ENCODE data around the gene KCNIP4. TPM values are rescaled to one million over a fixed set of nuclear protein-coding genes. Genes with fewer than 3 reads are reported as not detected.

The KCNIP4 gene
- total and polyA plus RNA-seq, 2 experiments from 2014 or later, result 0.65 TPM; not detected in 1

- Histone ChIP-seq H3K9me3 (ENCODE audit: low read depth) (no peaks in the 10 kb centered on the region), H3K4me1 (ENCODE audit: insufficient read depth) (no peaks in the 10 kb centered on the region), H3K4me3 (no peak overlapping the region), H4K20me1 (ENCODE audit: insufficient read depth) (no peaks in the 10 kb centered on the region), H3K27ac (no peak overlapping the region), H2AFZ (no peak overlapping the region), H3K27me3 (replicated peaks; ENCODE audit: insufficient read depth) (no peaks in the 10 kb centered on the region), H3K4me2 (ENCODE audit: unreplicated experiment) (no peak overlapping the region), H3K79me2 (ENCODE audit: insufficient read depth) (no peaks in the 10 kb centered on the region), H3K9me2 (ENCODE audit: insufficient read depth) (no peaks in the 10 kb centered on the region), H3K9ac (no peak overlapping the region), H3K36me3 (ENCODE audit: low read depth) (no peaks in the 10 kb centered on the region), H3F3A (ENCODE audit: insufficient read depth) (no peaks in the 10 kb centered on the region)
- DNase-seq, result no peak
- no peak for TF ChIP-seq EZH2phosphoT487 (IDR thresholded peaks at IDR 0.05; ENCODE audit: insufficient read depth, low read depth)
- TF ChIP-seq EZH2 (IDR thresholded peaks at IDR 0.05; ENCODE audit: insufficient read depth, poor library complexity, severe bottlenecking), result no peak
- in situ Hi-C loops (cut with MboI), result no loop called here
Measured at GRCh38 chr4:21211846-21212245, 736.7 kb downstream of the KCNIP4 start.

- TF ChIP-seq EZH2 (IDR thresholded peaks at IDR 0.05; ENCODE audit: insufficient read depth, poor library complexity, severe bottlenecking) (no peak), EZH2phosphoT487 (IDR thresholded peaks at IDR 0.05; ENCODE audit: insufficient read depth, low read depth) (no peak)
- H3K9me3 ChIP-seq (ENCODE audit: low read depth), result no peaks in the 10 kb centered on the region
- H3K79me2 ChIP-seq (ENCODE audit: insufficient read depth), result no peaks in the 10 kb centered on the region
- no peak overlapping the region for H3K4me3 ChIP-seq
- H4K20me1 ChIP-seq (ENCODE audit: insufficient read depth), result no peaks in the 10 kb centered on the region
- no peaks in the 10 kb centered on the region for H3K4me1 ChIP-seq (ENCODE audit: insufficient read depth)
- 17 to 21% methylated on average over 2 of the region's 2 CpGs for WGBS, 2 experiments (ENCODE audit: low coverage in 1 of 2, low lambda C conversion rate in 2 of 2, missing lambda C conversion rate in 2 of 2)
- no peak overlapping the region for H3K4me2 ChIP-seq (ENCODE audit: unreplicated experiment)
- H3K9me2 ChIP-seq (ENCODE audit: insufficient read depth), result no peaks in the 10 kb centered on the region
- no peak for DNase-seq
- in situ Hi-C loops (cut with MboI), result no loop called here
- H2AFZ ChIP-seq, result no peak overlapping the region
- H3K27ac ChIP-seq, result no peak overlapping the region
- no peaks in the 10 kb centered on the region for H3K36me3 ChIP-seq (ENCODE audit: low read depth)
- H3K27me3 ChIP-seq (replicated peaks; ENCODE audit: insufficient read depth), result no peaks in the 10 kb centered on the region
- no peaks in the 10 kb centered on the region for H3F3A ChIP-seq (ENCODE audit: insufficient read depth)
- H3K9ac ChIP-seq, result no peak overlapping the region
Measured at GRCh38 chr4:21209860-21210259, 738.7 kb downstream of the KCNIP4 start.

DNA sequence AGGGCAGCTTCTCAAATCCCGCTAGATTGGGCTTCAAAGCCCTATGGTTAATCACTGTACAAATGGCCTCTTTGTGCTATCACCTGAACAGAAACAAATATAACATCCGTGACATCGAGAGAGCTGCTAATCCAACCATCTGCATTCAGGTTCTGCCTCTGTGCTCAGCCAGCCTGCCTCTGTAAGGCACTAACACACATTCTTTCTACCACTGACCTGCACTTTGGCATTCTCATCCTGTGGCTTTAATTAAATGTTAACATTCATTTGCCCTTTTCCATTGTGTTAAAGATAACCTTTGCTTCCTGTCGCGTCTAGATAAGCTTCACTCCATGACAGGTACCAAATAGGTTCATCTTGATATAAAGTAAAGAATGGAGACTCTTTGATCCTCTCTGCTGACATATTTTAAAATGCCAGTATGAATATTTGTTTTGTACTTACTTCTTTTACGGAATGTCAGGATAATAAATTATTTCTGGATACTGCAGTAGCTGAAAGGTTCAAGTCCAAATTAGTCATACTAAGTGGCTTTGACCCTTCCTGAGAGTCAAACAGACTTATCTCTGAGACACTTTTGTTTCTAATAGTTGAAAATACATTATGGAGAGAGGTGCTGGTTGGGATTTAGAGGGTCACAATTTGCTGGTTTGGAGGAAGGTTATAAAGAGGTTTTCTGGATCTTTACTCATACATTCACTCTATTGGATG, 742.6 kb downstream of the KCNIP4 start:
- Histone ChIP-seq H2AFZ (no peak overlapping the region), H3K9ac (no peak overlapping the region), H4K20me1 (ENCODE audit: insufficient read depth) (no peaks in the 10 kb centered on the region), H3F3A (ENCODE audit: insufficient read depth) (no peaks in the 10 kb centered on the region), H3K4me3 (no peak overlapping the region), H3K27me3 (replicated peaks; ENCODE audit: insufficient read depth) (no peaks in the 10 kb centered on the region), H3K36me3 (ENCODE audit: low read depth) (no peaks in the 10 kb centered on the region), H3K4me2 (ENCODE audit: unreplicated experiment) (no peak overlapping the region), H3K9me3 (ENCODE audit: low read depth) (no peaks in the 10 kb centered on the region), H3K9me2 (ENCODE audit: insufficient read depth) (no peaks in the 10 kb centered on the region), H3K27ac (no peak overlapping the region), H3K79me2 (ENCODE audit: insufficient read depth) (no peaks in the 10 kb centered on the region), H3K4me1 (ENCODE audit: insufficient read depth) (no peaks in the 10 kb centered on the region)
- TF ChIP-seq EZH2 (IDR thresholded peaks at IDR 0.05; ENCODE audit: insufficient read depth, poor library complexity, severe bottlenecking), result no peak
- DNase-seq, result no peak
- 32 to 41% methylated on average over 6 of the region's 6 CpGs for WGBS, 2 experiments (ENCODE audit: low coverage in 1 of 2, low lambda C conversion rate in 2 of 2, missing lambda C conversion rate in 2 of 2)
- in situ Hi-C loops (cut with MboI), result no loop called here

DNA sequence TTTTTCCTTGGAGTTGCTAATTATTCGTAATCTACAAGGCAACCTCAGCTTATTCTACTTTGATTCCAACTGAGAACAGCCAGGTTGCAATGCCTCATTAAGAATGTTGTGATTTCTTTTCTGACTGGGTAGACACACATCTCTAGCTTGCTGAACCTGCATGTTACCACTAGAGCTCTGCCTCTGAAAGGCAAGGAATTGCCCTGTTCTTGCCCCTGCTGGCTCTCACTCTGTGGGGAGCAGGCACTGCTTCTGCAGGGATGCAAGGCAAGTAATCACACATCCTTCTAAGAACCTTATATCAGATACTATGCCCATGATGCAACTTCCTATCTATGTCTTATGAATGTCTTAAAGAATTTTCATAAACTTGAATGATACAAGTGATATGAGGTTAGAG, 745.2 kb downstream of the KCNIP4 start:
- no peaks in the 10 kb centered on the region for H3K9me2 ChIP-seq (ENCODE audit: insufficient read depth)
- no peak overlapping the region for H3K9ac ChIP-seq
- H3K4me2 ChIP-seq (ENCODE audit: unreplicated experiment), result no peak overlapping the region
- no peak for DNase-seq
- H3K4me1 ChIP-seq (ENCODE audit: insufficient read depth), result no peaks in the 10 kb centered on the region
- TF ChIP-seq EZH2 (IDR thresholded peaks at IDR 0.05; ENCODE audit: insufficient read depth, poor library complexity, severe bottlenecking) (no peak), EZH2phosphoT487 (IDR thresholded peaks at IDR 0.05; ENCODE audit: insufficient read depth, low read depth) (no peak)
- no peaks in the 10 kb centered on the region for H3K27me3 ChIP-seq (replicated peaks; ENCODE audit: insufficient read depth)
- no peaks in the 10 kb centered on the region for H3F3A ChIP-seq (ENCODE audit: insufficient read depth)
- 3 to 8% methylated on average over 1 of the region's 1 CpG for WGBS, 2 experiments (ENCODE audit: low coverage in 1 of 2, low lambda C conversion rate in 2 of 2, missing lambda C conversion rate in 2 of 2)
- no peak overlapping the region for H2AFZ ChIP-seq
- no peaks in the 10 kb centered on the region for H3K36me3 ChIP-seq (ENCODE audit: low read depth)
- H3K9me3 ChIP-seq (ENCODE audit: low read depth), result no peaks in the 10 kb centered on the region
- H4K20me1 ChIP-seq (ENCODE audit: insufficient read depth), result no peaks in the 10 kb centered on the region
- no peaks in the 10 kb centered on the region for H3K79me2 ChIP-seq (ENCODE audit: insufficient read depth)
- no peak overlapping the region for H3K4me3 ChIP-seq
- in situ Hi-C loops (cut with MboI), result no loop called here
- no peak overlapping the region for H3K27ac ChIP-seq

- TF ChIP-seq EZH2phosphoT487 (IDR thresholded peaks at IDR 0.05; ENCODE audit: insufficient read depth, low read depth) (no peak), EZH2 (IDR thresholded peaks at IDR 0.05; ENCODE audit: insufficient read depth, poor library complexity, severe bottlenecking) (no peak)
- Histone ChIP-seq H3K4me1 (ENCODE audit: insufficient read depth) (no peaks in the 10 kb centered on the region), H2AFZ (no peak overlapping the region), H3K4me2 (ENCODE audit: unreplicated experiment) (no peak overlapping the region), H3K4me3 (no peak overlapping the region), H3K27me3 (replicated peaks; ENCODE audit: insufficient read depth) (no peaks in the 10 kb centered on the region), H3F3A (ENCODE audit: insufficient read depth) (no peaks in the 10 kb centered on the region), H3K27ac (no peak overlapping the region), H4K20me1 (ENCODE audit: insufficient read depth) (no peaks in the 10 kb centered on the region), H3K79me2 (ENCODE audit: insufficient read depth) (no peaks in the 10 kb centered on the region), H3K36me3 (ENCODE audit: low read depth) (no peaks in the 10 kb centered on the region), H3K9me2 (ENCODE audit: insufficient read depth) (no peaks in the 10 kb centered on the region), H3K9ac (no peak overlapping the region), H3K9me3 (ENCODE audit: low read depth) (no peaks in the 10 kb centered on the region)
- in situ Hi-C loops (cut with MboI), result no loop called here
- 29 to 30% methylated on average over 3 of the region's 3 CpGs for WGBS, 2 experiments (ENCODE audit: low coverage in 1 of 2, low lambda C conversion rate in 2 of 2, missing lambda C conversion rate in 2 of 2)
- DNase-seq, result no peak
Measured at GRCh38 chr4:21202959-21203358, 745.6 kb downstream of the KCNIP4 start.

Measured in GM23248 (cell line).